ES-I3 (cell line): Measurements from ENCODE around the gene LCOR.

Experiments used
- H3K36me3 ChIP-seq: 2 replicates; pipeline ENCODE4 v1.6.1; 2013; ENCODE audit warnings: mild to moderate bottlenecking, low read length, control low read depth, moderate library complexity; ENCODE audit not compliant: insufficient read depth
- H3K4me1 ChIP-seq: 2 replicates; pipeline ENCODE4 v1.6.1; 2013; ENCODE audit warnings: mild to moderate bottlenecking, control low read depth, low read length; ENCODE audit not compliant: insufficient read depth
- H3K9ac ChIP-seq: 2 replicates; pipeline ENCODE4 v1.6.1; 2013; ENCODE audit warnings: low read depth, mild to moderate bottlenecking, low read length, moderate library complexity
- H3K9me3 ChIP-seq: 2 replicates; pipeline ENCODE4 v1.6.1; 2013; ENCODE audit warnings: mild to moderate bottlenecking, low read length, moderate library complexity; ENCODE audit not compliant: control insufficient read depth, insufficient read depth

The LCOR gene

GRCh38 chr10:96850113-96850512 lies 18.0 kb downstream of the LCOR start:
- H3K4me1 ChIP-seq, result peaks cover 10% of the 10 kb centered on the region; the same call in 1 of the 2 replicates
- H3K9me3 ChIP-seq, result no peaks in the 10 kb centered on the region
- no peaks in the 10 kb centered on the region; the same call in 1 of the 2 replicates for H3K36me3 ChIP-seq
- no peak overlapping the region for H3K9ac ChIP-seq

GRCh38 chr10:96850825-96851224 lies 18.7 kb downstream of the LCOR start:
- H3K9ac ChIP-seq, result no peak overlapping the region
- H3K4me1 ChIP-seq, result peaks cover 10% of the 10 kb centered on the region; the same call in 1 of the 2 replicates
- H3K9me3 ChIP-seq, result no peaks in the 10 kb centered on the region
- H3K36me3 ChIP-seq, result no peaks in the 10 kb centered on the region; the same call in 1 of the 2 replicates

GRCh38 chr10:96851281-96851680 lies 19.2 kb downstream of the LCOR start:
- Histone ChIP-seq H3K9ac (no peak overlapping the region), H3K4me1 (peaks cover 10% of the 10 kb centered on the region; the same call in 1 of the 2 replicates), H3K36me3 (no peaks in the 10 kb centered on the region; the same call in 1 of the 2 replicates)

GRCh38 chr10:96856317-96856716 lies 24.2 kb downstream of the LCOR start:
- Histone ChIP-seq H3K36me3 (no peaks in the 10 kb centered on the region; the same call in 1 of the 2 replicates), H3K4me1 (peaks cover 9% of the 10 kb centered on the region; the same call in 1 of the 2 replicates), H3K9ac (no peak overlapping the region), H3K9me3 (no peaks in the 10 kb centered on the region)

More at GRCh38 chr10:96851281-96851680, 19.2 kb downstream of the LCOR start:
- H3K9me3 ChIP-seq, result no peaks in the 10 kb centered on the region

- H3K36me3 ChIP-seq, result no peaks in the 10 kb centered on the region; the same call in 1 of the 2 replicates
- no peak overlapping the region for H3K9ac ChIP-seq
- no peaks in the 10 kb centered on the region for H3K9me3 ChIP-seq
- peaks cover 9% of the 10 kb centered on the region; the same call in 1 of the 2 replicates for H3K4me1 ChIP-seq
Measured at GRCh38 chr10:96857301-96858012, 25.4 kb downstream of the LCOR start.

GRCh38 chr10:96858038-96858705 lies 26.1 kb downstream of the LCOR start:
- H3K4me1 ChIP-seq, result peaks cover 9% of the 10 kb centered on the region; the same call in 1 of the 2 replicates
- H3K36me3 ChIP-seq, result no peaks in the 10 kb centered on the region; the same call in 1 of the 2 replicates
- no peak overlapping the region for H3K9ac ChIP-seq
- H3K9me3 ChIP-seq, result no peaks in the 10 kb centered on the region

- Histone ChIP-seq H3K9me3 (no peaks in the 10 kb centered on the region), H3K9ac (no peak overlapping the region), H3K36me3 (no peaks in the 10 kb centered on the region; the same call in 1 of the 2 replicates), H3K4me1 (peaks cover 9% of the 10 kb centered on the region; the same call in 1 of the 2 replicates)
Measured at GRCh38 chr10:96858706-96859050, 26.6 kb downstream of the LCOR start.

GRCh38 chr10:96860631-96861277 lies 28.7 kb downstream of the LCOR start:
- no peaks in the 10 kb centered on the region for H3K36me3 ChIP-seq
- no peaks in the 10 kb centered on the region for H3K9me3 ChIP-seq
- H3K4me1 ChIP-seq, result peaks cover 13% of the 10 kb centered on the region; the same call in 1 of the 2 replicates
- H3K9ac ChIP-seq, result no peak overlapping the region

- Histone ChIP-seq H3K4me1 (peaks cover 4% of the 10 kb centered on the region; the same call in 1 of the 2 replicates), H3K9me3 (no peaks in the 10 kb centered on the region), H3K9ac (no peak overlapping the region), H3K36me3 (no peaks in the 10 kb centered on the region)
Measured at GRCh38 chr10:96863922-96864543, 31.9 kb downstream of the LCOR start.

- no peaks in the 10 kb centered on the region for H3K9me3 ChIP-seq
- H3K4me1 ChIP-seq, result 0 out of 2 replicates have a peak, but pooled peaks cover 2% of the 10 kb centered on the region
- H3K36me3 ChIP-seq, result no peaks in the 10 kb centered on the region
- no peak overlapping the region for H3K9ac ChIP-seq
Measured at GRCh38 chr10:96873086-96873485, 41.0 kb downstream of the LCOR start.

- Histone ChIP-seq H3K9me3 (no peaks in the 10 kb centered on the region), H3K4me1 (0 out of 2 replicates have a peak, but pooled peaks cover 2% of the 10 kb centered on the region), H3K36me3 (no peaks in the 10 kb centered on the region), H3K9ac (no peak overlapping the region)
Measured at GRCh38 chr10:96873756-96874467, 41.8 kb downstream of the LCOR start.

GRCh38 chr10:96878057-96878456 lies 46.0 kb downstream of the LCOR start:
- no peaks in the 10 kb centered on the region for H3K4me1 ChIP-seq
- H3K36me3 ChIP-seq, result no peaks in the 10 kb centered on the region
- no peak overlapping the region for H3K9ac ChIP-seq
- no peaks in the 10 kb centered on the region for H3K9me3 ChIP-seq

- no peaks in the 10 kb centered on the region for H3K36me3 ChIP-seq
- H3K9ac ChIP-seq, result no peak overlapping the region
- H3K4me1 ChIP-seq, result no peaks in the 10 kb centered on the region
- H3K9me3 ChIP-seq, result no peaks in the 10 kb centered on the region
Measured at GRCh38 chr10:96880575-96880974, 48.5 kb downstream of the LCOR start.
